Stomach (tissue), 4 donors: ENCODE results near the gene LMX1A.

ENCODE experiments used
- POLR2A ChIP-seq, 4 donors: fragments of 450-650 bp; IDR thresholded peaks; one replicate each; pipeline ENCODE4 v1.6.1; 2016; ENCODE audit warnings: antibody characterized with exemption in 4 of 4, control low read depth in 2 of 4, mild to moderate bottlenecking in 1 of 4, moderate library complexity in 1 of 4
- POLR2AphosphoS5 ChIP-seq, 3 donors: sonication (generic); formaldehyde crosslinking; IDR thresholded peaks; one replicate each; pipeline ENCODE4 v1.6.1; 2016; ENCODE audit warnings: antibody characterized with exemption in 3 of 3
- TF ChIP-seq, protein P1 (sequence below), 7 experiments: fragments of 450-650 bp in 4 of 7; fragments of 200-600 bp in 3 of 7; sonication (generic) in 3 of 7; IDR thresholded peaks; one replicate each; pipeline ENCODE4 v1.5.1; 2016 to 2019; ENCODE audit warnings: antibody characterized with exemption in 7 of 7, control low read depth in 2 of 7, mild to moderate bottlenecking in 1 of 7

DNA sequence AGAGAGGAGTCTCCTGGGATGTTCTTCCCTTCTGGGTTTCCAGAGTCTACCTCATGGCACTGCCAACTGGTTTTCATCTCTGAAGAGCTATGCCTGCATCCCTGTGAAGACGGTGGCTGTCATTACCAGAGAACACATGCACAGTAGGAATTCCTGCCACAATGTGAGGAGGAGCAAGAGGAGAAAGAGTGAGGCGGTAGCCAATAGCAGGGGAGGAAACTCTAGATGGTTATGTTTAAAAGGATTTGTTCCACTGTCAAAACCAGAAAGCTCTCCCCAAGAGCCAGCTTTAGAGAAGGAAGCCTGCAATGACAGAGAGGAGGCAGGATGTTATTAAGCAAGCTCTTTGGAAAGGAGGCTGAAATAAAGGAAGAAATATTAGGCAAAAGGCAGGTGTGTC, 12.3 kb downstream of the LMX1A start:
- TF ChIP-seq, protein P1, sequence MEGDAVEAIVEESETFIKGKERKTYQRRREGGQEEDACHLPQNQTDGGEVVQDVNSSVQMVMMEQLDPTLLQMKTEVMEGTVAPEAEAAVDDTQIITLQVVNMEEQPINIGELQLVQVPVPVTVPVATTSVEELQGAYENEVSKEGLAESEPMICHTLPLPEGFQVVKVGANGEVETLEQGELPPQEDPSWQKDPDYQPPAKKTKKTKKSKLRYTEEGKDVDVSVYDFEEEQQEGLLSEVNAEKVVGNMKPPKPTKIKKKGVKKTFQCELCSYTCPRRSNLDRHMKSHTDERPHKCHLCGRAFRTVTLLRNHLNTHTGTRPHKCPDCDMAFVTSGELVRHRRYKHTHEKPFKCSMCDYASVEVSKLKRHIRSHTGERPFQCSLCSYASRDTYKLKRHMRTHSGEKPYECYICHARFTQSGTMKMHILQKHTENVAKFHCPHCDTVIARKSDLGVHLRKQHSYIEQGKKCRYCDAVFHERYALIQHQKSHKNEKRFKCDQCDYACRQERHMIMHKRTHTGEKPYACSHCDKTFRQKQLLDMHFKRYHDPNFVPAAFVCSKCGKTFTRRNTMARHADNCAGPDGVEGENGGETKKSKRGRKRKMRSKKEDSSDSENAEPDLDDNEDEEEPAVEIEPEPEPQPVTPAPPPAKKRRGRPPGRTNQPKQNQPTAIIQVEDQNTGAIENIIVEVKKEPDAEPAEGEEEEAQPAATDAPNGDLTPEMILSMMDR (IDR thresholded peaks at IDR 0.05), result no peak
- TF ChIP-seq POLR2A (IDR thresholded peaks at IDR 0.05) (no peak), POLR2AphosphoS5 (IDR thresholded peaks at IDR 0.05) (no peak)
